GM12878 (cell line): Measurements from ENCODE around the gene SOSTDC1. TPM values are rescaled to one million over a fixed set of nuclear protein-coding genes. Genes with fewer than 3 reads are reported as not detected.

Experiments used
- ATAC-seq: fragments of 200-7000 bp; cut with Tn5 transposase; 3 replicates; pipeline ENCODE4 v1.9.1; 2020; ENCODE audit warnings: mild to moderate bottlenecking, moderate library complexity
- BruUV-seq: library from RNA; stranded (reverse); fragments of 400-500 nt; replicated peaks from 2 replicates; lab custom pipeline; 2021; lab: Mats Ljungman, UMichigan
- CTCF ChIA-PET: fragments of 300-600 bp; sonication (Branson Sonifier 250); formaldehyde crosslinking; extraction: SDS; loops from one replicate; lab custom pipeline; 2021; ENCODE audit warnings: inconsistent platforms; lab: Yijun Ruan, JAX
- POLR2A ChIA-PET: fragments of 350-600 bp; formaldehyde crosslinking; extraction: SDS; loops from one replicate; lab custom pipeline; 2021; ENCODE audit warnings: inconsistent platforms; lab: Charles Lee
- RAD21 ChIA-PET: fragments of 300-600 bp; sonication (Branson Sonifier 250); formaldehyde crosslinking; loops from one replicate; lab custom pipeline; 2023; ENCODE audit warnings: antibody characterized with exemption; ENCODE audit not compliant: unreplicated experiment; lab: Charles Lee
- SMC1A ChIA-PET: fragments of 300-600 bp; sonication (Branson Sonifier 250); formaldehyde crosslinking; loops from one replicate; lab custom pipeline; 2023; ENCODE audit not compliant: unreplicated experiment, uncharacterized antibody; lab: Charles Lee
- DNase-seq: peaks from one replicate; pipeline ENCODE4 v3.0.0-alpha.2; 2011; ENCODE audit warnings: low read depth, low spot score
- FAIRE-seq: peaks from 3 replicates; lab custom pipeline; 2011; peaks lifted over from hg19 to GRCh38; lab: Jason Lieb, UNC
- H2AFZ ChIP-seq: 2 replicates; pipeline ENCODE4 v1.6.0; 2011; ENCODE audit warnings: low read depth, low read length, control low read depth; ENCODE audit not compliant: control insufficient read depth
- H3K27ac ChIP-seq: 2 replicates; pipeline ENCODE4 v1.5.1; 2011; ENCODE audit warnings: control low read depth; ENCODE audit not compliant: control insufficient read depth, insufficient read depth
- H3K27me3 ChIP-seq, 2 experiments: replicated peaks in 1 of 2; 2 replicates each; pipeline versions ENCODE4 v1.6.0 to v1.6.1; 2011; ENCODE audit warnings: low read length in 1 of 2; ENCODE audit not compliant: control insufficient read depth in 2 of 2, insufficient read depth in 2 of 2
- H3K36me3 ChIP-seq, 2 experiments: 2 replicates each; pipeline ENCODE4 v1.5.1; 2011; ENCODE audit warnings: low read length in 1 of 2; ENCODE audit not compliant: control insufficient read depth in 2 of 2, insufficient read depth in 2 of 2
- H3K4me1 ChIP-seq: 2 replicates; pipeline ENCODE4 v1.6.1; 2011; ENCODE audit warnings: mild to moderate bottlenecking, low read length, moderate library complexity, mixed read lengths; ENCODE audit not compliant: control insufficient read depth, insufficient read depth
- H3K4me2 ChIP-seq: 2 replicates; pipeline ENCODE4 v1.6.0; 2011; ENCODE audit warnings: control low read depth; ENCODE audit not compliant: control insufficient read depth, insufficient read depth
- H3K4me3 ChIP-seq: fragments of 200-600 bp; sonication (generic); 2 replicates; pipeline ENCODE4 v1.5.1; 2016
- H3K79me2 ChIP-seq: 2 replicates; pipeline ENCODE4 v1.6.0; 2011; ENCODE audit warnings: low read length; ENCODE audit not compliant: control insufficient read depth, insufficient read depth
- H3K9ac ChIP-seq: 2 replicates; pipeline ENCODE4 v1.8.0; 2011; ENCODE audit warnings: low read length, control low read depth, mixed read lengths; ENCODE audit not compliant: control insufficient read depth, insufficient read depth
- H3K9me3 ChIP-seq: replicated peaks from 3 replicates; pipeline ENCODE4 v1.5.1; 2011; ENCODE audit warnings: mild to moderate bottlenecking, low read length; ENCODE audit not compliant: control insufficient read depth, insufficient read depth
- H4K20me1 ChIP-seq: 2 replicates; pipeline ENCODE4 v1.6.0; 2011; ENCODE audit not compliant: control insufficient read depth, insufficient read depth
- CBX5 ChIP-seq: sonication (generic); IDR thresholded peaks from 2 replicates; pipeline ENCODE4 v1.6.1; 2016; ENCODE audit warnings: low read depth, moderate library complexity, mild to moderate bottlenecking, inconsistent platforms
- CREB1 ChIP-seq: IDR thresholded peaks from 2 replicates; pipeline ENCODE4 v1.6.1; 2012; ENCODE audit warnings: low read depth, mild to moderate bottlenecking, inconsistent platforms
- EGR1 ChIP-seq, 2 experiments: IDR thresholded peaks; 1 replicate in 1 of 2; 2 replicates in 1 of 2; pipeline ENCODE4 v1.6.1; 2011 to 2012; ENCODE audit warnings: low read depth in 2 of 2, low read length in 2 of 2, borderline replicate concordance in 1 of 2, mild to moderate bottlenecking in 1 of 2, moderate library complexity in 1 of 2
- HSF1 ChIP-seq: fragments of 150-350 bp; IDR thresholded peaks from 2 replicates; pipeline ENCODE4 v1.6.1; 2014; ENCODE audit warnings: mild to moderate bottlenecking, low read depth, low read length
- JUNB ChIP-seq: IDR thresholded peaks from 2 replicates; pipeline ENCODE4 v1.6.1; 2016; ENCODE audit warnings: antibody characterized with exemption, mild to moderate bottlenecking
- KDM1A ChIP-seq: fragments of 200-600 bp; sonication (generic); IDR thresholded peaks from 2 replicates; pipeline ENCODE4 v1.6.1; 2016; ENCODE audit warnings: borderline replicate concordance
- PAX5 ChIP-seq: IDR thresholded peaks from 2 replicates; pipeline ENCODE4 v1.6.1; 2011; ENCODE audit warnings: low read depth, low read length, borderline replicate concordance
- RB1 ChIP-seq: fragments of 450-650 bp; formaldehyde crosslinking; IDR thresholded peaks from 2 replicates; pipeline ENCODE4 v1.6.1; 2017; ENCODE audit warnings: mild to moderate bottlenecking, borderline replicate concordance
- SIX5 ChIP-seq: IDR thresholded peaks from 2 replicates; pipeline ENCODE4 v1.6.1; 2011; ENCODE audit warnings: mild to moderate bottlenecking, low read depth, low read length, moderate library complexity; ENCODE audit not compliant: severe bottlenecking
- TCF3 ChIP-seq: IDR thresholded peaks from 2 replicates; pipeline ENCODE4 v1.6.1; 2012; ENCODE audit warnings: low read depth, mild to moderate bottlenecking, low read length, borderline replicate concordance; ENCODE audit not compliant: insufficient read depth
- ZNF687 ChIP-seq: fragments of 450-650 bp; IDR thresholded peaks from 2 replicates; pipeline ENCODE4 v1.6.1; 2017; ENCODE audit warnings: mild to moderate bottlenecking, moderate library complexity
- WGBS: methylation state at CpG from one replicate; pipeline ENCODE4 v1.1.6; 2016; ENCODE audit warnings: low lambda C conversion rate; ENCODE audit not compliant: insufficient replicate concordance, insufficient coverage; ENCODE audit errors: missing lambda C conversion rate; 5-methylcytosine and 5-hydroxymethylcytosine counted together
- in situ Hi-C: fragments of 300-500 bp; cut with MboI; formaldehyde crosslinking; loops from 9 replicates; pipeline ENCODE4 v1.14.3; 2018; ENCODE audit warnings: mixed read lengths
- intact Hi-C: fragments of 100-400 bp; cut with micrococcal nuclease; formaldehyde crosslinking; loops from one replicate; pipeline ENCODE4 v1.14.2; 2022; ENCODE audit not compliant: unreplicated experiment
- polyA plus RNA-seq, 11 experiments: library from polyadenylated mRNA; depleted of rRNA in 4 of 11; unstranded in 6 of 11; stranded (reverse) in 5 of 11; fragments of >200 nt; fragmentation: Nextera tagmentation in 4 of 11; fragmentation: Illumina TruSeq in 1 of 11; extraction: Ambion mirVana in 4 of 11; extraction: Trizol in 1 of 11; gene quantifications; 1 replicate in 1 of 11; 2 replicates in 10 of 11; pipeline versions ENCODE4 v1.2.1 to v1.2.3, GENCODE V29; 2011 to 2016; ENCODE audit warnings: inconsistent platforms in 2 of 11, missing spikeins in 2 of 11, low read depth in 1 of 11
- total RNA-seq, 4 experiments: library from RNA; depleted of rRNA in 3 of 4; stranded (reverse); fragments of >200 nt in 3 of 4; fragmentation: Illumina TruSeq in 1 of 4; extraction: Trizol in 1 of 4; gene quantifications; 2 replicates each; pipeline versions ENCODE4 v1.2.1 to v1.2.3, GENCODE V29; 2013 to 2021
- TF ChIP-seq, protein P1 (sequence below): fragments of 450-650 bp; IDR thresholded peaks from 2 replicates; pipeline ENCODE4 v1.6.1; 2017; ENCODE audit warnings: low read depth, mild to moderate bottlenecking, moderate library complexity
- TF ChIP-seq, protein P2 (sequence below): fragments of 450-650 bp; IDR thresholded peaks from 2 replicates; pipeline ENCODE4 v1.6.1; 2016; ENCODE audit warnings: mild to moderate bottlenecking

The SOSTDC1 gene
- total and polyA plus RNA-seq, 10 of the 15 experiments (the other 5 are each of a cell fraction or from before 2014, with no cell fraction given) = not detected

GRCh38 chr7:16462431-16462889 lies 3.1 kb downstream of the SOSTDC1 start (continued):
- TF ChIP-seq, protein P1, sequence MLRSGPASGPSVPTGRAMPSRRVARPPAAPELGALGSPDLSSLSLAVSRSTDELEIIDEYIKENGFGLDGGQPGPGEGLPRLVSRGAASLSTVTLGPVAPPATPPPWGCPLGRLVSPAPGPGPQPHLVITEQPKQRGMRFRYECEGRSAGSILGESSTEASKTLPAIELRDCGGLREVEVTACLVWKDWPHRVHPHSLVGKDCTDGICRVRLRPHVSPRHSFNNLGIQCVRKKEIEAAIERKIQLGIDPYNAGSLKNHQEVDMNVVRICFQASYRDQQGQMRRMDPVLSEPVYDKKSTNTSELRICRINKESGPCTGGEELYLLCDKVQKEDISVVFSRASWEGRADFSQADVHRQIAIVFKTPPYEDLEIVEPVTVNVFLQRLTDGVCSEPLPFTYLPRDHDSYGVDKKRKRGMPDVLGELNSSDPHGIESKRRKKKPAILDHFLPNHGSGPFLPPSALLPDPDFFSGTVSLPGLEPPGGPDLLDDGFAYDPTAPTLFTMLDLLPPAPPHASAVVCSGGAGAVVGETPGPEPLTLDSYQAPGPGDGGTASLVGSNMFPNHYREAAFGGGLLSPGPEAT = no peak
- TF ChIP-seq SIX5 (no peak), RB1 (no peak)

DNA sequence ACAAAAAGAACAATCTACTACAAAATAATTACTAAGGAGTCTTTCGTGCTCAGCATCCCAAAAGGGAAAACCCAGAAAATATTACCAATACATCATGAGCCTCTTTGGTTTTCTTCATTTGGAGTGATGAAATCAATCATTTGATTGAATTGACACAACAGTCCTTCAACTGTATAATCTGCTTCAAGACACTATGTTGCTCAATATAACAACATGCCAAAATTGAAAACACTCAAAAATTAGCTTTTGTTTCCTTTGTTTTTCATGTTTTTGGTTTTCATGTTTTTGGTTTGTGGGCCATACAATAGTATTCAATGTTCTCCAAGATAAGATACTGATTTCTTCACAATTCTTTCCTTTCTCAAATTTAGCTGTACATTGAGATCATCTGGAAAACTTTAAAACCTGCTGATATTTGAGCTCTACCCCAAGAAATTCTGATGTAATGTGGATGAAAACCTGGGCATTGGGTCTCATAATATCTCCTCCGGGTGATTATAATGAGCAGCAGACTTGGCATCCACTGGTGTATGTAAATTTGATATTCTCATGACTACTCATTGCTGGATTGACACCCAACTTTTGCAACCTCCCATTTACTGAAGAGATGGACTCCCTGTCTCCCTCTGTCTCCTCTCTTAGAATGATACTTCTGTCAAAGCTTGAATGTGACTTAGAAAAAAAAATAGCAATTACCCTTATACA lies 4.6 kb downstream of the SOSTDC1 start:
- ChIA-PET CTCF (no interaction called here), RAD21 (no interaction called here), POLR2A (no interaction called here), SMC1A (interaction anchor here (1.4 kb wide), 1 partner anchor 172 kb away, joined by 3 read pairs; no protein-coding TSS in a partner anchor)
- 8% methylated on average over 2 of the region's 2 CpGs for WGBS
- FAIRE-seq (no peak), DNase-seq (no peak), ATAC-seq (no peak)
- no peaks in the 10 kb centered on the region for H3K4me1 ChIP-seq
- no peaks in the 10 kb centered on the region for H3K27me3 ChIP-seq
- H3K9me3 ChIP-seq = no peaks in the 10 kb centered on the region
- intact Hi-C loops = no loop called here
- in situ Hi-C loops = no loop called here
- no peak overlapping the region for H3K4me2 ChIP-seq
- H4K20me1 ChIP-seq = no peaks in the 10 kb centered on the region
- no peaks in the 10 kb centered on the region for H3K36me3 ChIP-seq
- H3K4me3 ChIP-seq = no peak overlapping the region
- no peaks in the 10 kb centered on the region for H3K79me2 ChIP-seq
- H2AFZ ChIP-seq = no peak overlapping the region
- H3K27ac ChIP-seq = no peak overlapping the region
- no peak overlapping the region for H3K9ac ChIP-seq
- no TSS peak for BruUV-seq
- TF ChIP-seq CREB1 (no peak), CBX5 (no peak), HSF1 (no peak), PAX5 (no peak), JUNB (no peak), EGR1 (IDR thresholded peaks at IDR 0.05; ENCODE audit: borderline replicate concordance in 1 of 2, low read depth in 2 of 2, low read length in 2 of 2) (no peak), TCF3 (no peak), ZNF687 (no peak), KDM1A (no peak)
- TF ChIP-seq, protein P2, sequence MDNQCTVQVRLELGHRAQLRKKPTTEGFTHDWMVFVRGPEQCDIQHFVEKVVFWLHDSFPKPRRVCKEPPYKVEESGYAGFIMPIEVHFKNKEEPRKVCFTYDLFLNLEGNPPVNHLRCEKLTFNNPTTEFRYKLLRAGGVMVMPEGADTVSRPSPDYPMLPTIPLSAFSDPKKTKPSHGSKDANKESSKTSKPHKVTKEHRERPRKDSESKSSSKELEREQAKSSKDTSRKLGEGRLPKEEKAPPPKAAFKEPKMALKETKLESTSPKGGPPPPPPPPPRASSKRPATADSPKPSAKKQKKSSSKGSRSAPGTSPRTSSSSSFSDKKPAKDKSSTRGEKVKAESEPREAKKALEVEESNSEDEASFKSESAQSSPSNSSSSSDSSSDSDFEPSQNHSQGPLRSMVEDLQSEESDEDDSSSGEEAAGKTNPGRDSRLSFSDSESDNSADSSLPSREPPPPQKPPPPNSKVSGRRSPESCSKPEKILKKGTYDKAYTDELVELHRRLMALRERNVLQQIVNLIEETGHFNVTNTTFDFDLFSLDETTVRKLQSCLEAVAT = no peak
